HK-2 (cell line): ENCODE measurements around the gene SELENON.

ENCODE experiments used
- DNase-seq: peaks from one replicate; pipeline ENCODE4 v3.0.0-alpha.2; 2018; ENCODE audit not compliant: unreplicated experiment

The SELENON gene, protein sequence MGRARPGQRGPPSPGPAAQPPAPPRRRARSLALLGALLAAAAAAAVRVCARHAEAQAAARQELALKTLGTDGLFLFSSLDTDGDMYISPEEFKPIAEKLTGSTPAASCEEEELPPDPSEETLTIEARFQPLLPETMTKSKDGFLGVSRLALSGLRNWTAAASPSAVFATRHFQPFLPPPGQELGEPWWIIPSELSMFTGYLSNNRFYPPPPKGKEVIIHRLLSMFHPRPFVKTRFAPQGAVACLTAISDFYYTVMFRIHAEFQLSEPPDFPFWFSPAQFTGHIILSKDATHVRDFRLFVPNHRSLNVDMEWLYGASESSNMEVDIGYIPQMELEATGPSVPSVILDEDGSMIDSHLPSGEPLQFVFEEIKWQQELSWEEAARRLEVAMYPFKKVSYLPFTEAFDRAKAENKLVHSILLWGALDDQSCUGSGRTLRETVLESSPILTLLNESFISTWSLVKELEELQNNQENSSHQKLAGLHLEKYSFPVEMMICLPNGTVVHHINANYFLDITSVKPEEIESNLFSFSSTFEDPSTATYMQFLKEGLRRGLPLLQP

GRCh38 chr1:25799935-25800702, at the start of gene SELENON:
Gene SELENON (plus strand): TSS chr1:25800193. CDS start chr1:25800231, 38 bp downstream.
- no peak for DNase-seq

DNA sequence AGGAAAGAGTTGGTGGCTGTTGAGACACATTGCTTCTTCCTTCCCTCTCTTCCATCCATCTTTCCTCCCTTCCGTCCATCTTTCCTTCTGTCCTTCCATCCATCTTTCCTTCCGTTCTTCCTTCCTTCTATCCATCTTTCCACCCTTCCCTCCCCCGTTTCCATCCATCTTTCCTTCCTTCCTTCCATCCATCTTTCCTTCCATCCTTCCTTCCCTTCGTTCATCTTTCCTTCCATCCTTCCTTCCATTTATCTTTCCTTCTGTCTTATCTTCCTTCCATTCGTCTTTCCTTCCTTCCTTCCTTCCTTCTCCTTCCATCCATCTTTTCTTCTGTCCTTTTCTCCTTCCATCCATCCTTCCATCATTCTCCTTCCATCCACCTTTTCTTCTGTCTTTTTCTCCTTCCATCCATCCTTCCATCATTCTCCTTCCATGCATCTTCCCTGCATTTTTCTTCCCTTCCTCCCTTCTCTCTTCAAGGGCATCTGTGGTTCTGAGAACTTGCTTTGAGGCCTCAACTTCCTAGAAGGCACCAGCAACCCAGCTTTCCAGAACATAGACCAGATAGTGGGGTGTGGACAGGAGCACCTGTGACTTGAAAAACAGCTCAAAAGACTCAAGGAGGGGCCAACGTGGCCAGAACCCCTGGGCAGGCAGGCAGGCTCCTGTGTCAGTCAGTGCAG, 48.9 kb upstream of the SELENON start:
- DNase-seq: no peak

DNA sequence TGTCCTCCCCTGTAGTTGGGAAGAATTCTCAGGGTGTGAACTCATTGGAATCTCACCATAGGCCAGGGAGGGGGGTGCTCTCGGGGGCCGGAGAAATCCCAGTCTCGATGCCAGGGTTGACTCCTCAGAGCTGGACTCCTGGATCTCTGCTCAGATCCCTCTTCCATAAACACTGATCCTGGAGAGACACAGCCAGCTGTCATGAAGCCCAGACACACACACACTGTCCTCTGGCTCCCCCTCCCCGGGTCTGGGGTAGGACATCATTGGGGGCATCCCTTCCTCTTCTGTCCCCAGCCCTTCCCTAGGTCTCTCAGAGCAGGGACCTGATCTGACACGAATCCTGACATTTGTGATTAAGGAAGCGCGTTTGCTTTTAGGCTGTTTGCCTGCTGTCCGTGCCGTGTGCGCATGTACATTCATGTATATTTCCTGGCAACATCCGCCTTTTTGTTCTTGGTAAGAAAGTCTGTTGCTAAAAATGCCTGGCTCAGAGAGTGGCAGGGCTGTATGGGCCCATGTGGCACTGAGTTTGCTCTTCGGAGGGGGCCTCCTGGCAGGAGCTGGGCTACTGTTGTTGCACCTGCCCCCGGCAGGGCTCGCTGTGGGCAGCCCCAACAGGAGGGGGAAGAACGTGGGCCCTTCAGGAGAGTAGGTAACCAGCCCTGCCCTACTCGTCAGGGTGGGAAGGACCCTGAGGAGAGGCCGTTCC, 45.4 kb upstream of the SELENON start:
- DNase-seq: no peak

- no peak for DNase-seq
These were observed 44.4 kb upstream of the SELENON start for GRCh38 chr1:25755475-25756125.

DNA sequence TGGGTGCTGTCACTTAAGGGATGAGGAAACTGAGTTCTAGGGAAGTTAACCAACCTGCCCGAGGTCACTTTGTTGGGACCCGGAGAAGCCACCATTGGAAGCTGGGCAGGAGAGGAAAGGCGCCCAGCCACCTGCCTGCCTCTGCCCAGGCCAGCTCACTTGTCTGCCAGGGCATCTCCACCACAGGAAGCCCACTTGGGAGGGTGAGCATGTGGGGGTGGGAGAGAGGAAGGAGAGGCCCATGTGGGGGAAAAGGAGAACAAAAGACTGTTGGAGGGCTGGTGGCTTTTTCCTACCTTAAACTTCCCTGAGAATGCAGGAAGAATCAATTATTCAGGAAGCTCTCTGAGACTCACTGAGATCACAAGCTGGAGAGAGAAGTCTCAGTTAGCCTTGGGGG, 43.8 kb upstream of the SELENON start:
- no peak for DNase-seq

- DNase-seq: no peak
These were observed 42.7 kb upstream of the SELENON start for GRCh38 chr1:25757151-25757845.

GRCh38 chr1:25757846-25758185, 42.2 kb upstream of the SELENON start:
- DNase-seq: no peak

DNA sequence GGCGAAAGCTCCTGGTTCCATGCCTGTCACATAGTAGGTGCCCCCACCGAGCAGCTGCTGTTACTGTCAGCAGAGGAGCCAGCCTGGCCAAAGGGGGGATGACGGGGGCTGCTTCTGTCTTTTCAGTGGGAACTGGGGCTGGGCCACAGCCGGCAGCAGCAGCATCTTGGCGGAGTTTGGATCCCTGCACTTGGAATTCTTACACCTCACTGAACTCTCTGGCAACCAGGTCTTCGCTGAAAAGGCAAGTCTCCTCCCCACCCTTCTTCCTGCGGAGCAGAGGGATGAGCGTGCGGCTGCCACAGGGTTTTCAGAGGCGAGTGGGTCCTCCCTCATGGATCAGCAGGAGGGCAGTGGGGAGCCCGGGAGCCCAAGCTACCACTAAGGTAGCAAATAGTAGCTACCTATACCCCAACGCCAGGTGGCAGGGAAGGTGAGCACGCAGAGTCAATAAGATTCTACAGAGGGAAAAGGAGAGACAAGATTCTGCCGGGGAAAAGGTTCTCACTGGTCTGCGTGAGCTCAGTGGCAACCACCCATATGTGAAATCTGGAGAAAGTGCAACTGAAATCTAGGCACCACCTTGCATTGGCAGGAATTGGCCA, 41.4 kb upstream of the SELENON start:
- no peak for DNase-seq

DNA sequence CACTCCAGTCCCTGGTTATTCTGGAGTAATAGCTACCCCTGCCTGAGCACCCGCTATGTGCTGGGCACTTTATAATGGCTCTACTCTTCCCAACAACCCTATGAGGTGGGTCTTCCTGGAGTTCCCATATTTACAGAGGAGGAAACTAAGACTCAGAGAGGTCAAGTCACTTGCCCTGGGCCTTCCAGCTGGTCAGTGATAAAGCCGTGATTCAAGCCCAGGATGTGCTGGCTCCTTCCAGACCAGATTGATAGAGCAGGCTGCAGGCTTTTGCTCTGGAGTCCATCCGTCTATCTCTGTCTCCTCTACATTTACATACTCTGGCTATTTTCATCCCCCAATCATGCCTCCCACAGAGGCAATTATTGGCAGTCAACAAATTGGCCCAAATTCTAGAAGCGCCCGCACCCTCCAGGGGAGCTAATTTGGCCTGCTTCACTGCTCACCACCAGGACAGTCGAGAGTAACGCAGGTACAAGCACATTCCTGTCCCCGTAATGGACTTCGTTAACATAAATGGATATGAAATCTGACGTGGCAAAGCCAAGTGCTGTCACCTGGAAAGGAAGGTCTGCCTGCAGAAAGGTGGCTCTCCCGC, 39.8 kb upstream of the SELENON start:
- DNase-seq: no peak

DNA sequence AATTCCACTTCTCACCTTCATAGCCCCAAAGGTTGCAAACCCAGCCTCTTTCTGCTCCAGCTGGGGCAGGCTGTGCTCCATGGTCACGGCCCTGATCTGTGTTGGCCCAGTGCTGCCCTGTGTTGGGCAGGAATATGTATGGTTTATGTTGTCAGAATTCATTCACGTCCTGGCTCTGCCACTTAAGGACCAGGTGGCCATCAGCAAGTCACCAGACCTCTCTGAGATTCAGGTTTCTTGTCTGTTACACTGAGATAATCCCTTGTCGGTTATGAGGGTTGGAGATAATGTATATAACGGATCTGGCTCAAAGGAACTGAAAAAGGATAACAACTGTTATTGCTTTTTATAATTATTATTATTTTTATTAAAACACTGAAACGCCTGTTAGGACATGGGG, 39.1 kb upstream of the SELENON start:
- DNase-seq: no peak

DNA sequence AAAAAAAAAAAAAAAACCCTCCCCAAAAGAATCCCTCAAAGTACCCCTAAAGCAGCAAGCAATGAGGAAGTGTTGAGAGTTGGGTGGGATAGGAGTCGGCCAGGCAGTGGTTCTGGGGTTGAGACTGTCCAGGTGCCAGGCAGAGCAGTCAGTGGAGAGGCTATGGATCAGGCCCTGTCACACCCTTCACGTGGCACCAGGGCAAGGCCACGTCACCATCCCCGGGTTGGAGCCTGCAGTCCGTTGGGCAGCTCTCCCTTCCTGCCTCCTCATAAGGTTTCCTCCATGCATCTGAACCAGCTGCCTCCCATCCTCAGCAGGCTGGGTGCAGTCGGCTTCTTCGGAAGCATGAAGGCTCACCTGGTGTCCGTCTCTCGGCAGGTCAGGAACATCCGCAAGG, 36.5 kb upstream of the SELENON start:
- no peak for DNase-seq

DNA sequence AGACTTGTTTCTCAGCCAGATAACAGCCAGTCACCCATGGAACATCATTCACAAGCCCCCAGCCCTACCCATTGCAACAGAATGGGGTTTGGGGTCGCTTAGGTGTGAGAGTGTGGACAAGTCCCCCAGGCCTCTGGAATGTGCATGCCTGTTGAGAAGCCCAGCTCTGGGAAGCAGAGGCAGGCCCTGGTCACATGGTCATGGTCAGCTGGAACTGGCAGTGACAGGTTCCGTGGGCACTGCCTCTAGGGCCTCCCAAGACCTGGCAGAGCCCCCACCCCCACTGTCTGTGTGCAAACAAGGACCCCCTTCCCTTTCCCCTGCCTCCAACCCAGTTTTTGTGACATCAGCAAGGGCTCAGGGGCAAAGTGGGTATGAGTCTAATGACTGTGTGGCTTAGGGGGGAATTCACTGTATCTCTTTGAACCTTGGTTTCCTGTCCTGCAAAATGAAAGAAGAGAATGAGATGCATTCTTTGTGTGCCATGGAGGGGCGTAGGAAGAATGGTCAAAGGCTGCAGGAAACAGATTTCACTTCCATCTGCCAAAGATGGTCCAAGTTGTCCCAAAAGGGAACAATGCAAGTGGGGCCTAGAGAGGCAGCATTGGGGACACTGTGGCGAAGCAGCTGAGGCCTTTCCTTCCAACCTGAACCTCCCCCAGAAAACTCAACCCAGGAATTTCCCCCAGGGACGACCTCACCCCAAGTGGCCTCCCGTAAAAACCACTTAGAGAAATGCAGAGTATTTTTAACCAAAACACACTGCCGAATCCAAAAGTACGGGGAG, 34.7 kb upstream of the SELENON start:
- DNase-seq: no peak

GRCh38 chr1:25765923-25766589, 33.9 kb upstream of the SELENON start:
- DNase-seq: no peak

DNA sequence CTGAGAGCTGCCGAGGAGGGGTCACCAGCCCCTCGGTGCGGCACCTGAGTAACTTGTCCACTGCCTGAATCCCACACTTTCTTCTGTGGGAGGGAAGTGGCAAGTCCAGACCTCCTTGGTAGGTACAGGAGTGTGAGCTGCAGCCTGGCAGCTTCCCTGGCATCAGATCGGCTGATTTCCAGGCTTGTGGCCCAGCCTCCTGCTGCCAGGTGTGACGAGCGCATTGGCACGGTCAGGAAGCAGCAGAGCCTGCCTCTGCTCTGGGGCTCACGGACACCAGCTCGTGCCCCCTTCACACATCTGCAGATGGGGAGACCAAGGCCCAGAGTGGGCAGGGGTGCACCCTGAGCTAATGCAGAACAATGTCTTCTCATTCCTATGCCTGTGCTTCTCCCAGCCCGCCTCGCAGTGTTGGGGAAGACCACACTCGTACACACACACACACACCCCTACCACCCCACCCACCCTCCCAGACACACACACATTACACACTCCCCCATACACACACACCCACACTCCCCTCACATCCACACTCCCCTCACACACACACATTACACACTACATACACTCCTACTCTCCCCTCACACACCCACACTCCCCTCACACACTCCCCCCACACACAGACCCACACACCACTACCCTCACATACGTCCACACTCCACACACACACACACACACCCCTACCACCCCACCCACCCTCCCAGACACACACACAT, 33.1 kb upstream of the SELENON start:
- no peak for DNase-seq

GRCh38 chr1:25767437-25767770, 32.6 kb upstream of the SELENON start:
- no peak for DNase-seq

GRCh38 chr1:25768999-25769398, 31.0 kb upstream of the SELENON start:
- DNase-seq: no peak

GRCh38 chr1:25769625-25770383, 30.2 kb upstream of the SELENON start:
- no peak for DNase-seq
